GM12873 (cell line): ENCODE data around the gene VAV1.

Source experiments
- TF ChIP-seq, protein P1 (sequence below): IDR thresholded peaks from 2 replicates; pipeline ENCODE4 v1.5.1; 2012; ENCODE audit warnings: low read depth, mild to moderate bottlenecking, moderate library complexity, low read length, control low read depth; ENCODE audit not compliant: insufficient read depth; ENCODE audit errors: missing control alignments

VAV1 gene

DNA sequence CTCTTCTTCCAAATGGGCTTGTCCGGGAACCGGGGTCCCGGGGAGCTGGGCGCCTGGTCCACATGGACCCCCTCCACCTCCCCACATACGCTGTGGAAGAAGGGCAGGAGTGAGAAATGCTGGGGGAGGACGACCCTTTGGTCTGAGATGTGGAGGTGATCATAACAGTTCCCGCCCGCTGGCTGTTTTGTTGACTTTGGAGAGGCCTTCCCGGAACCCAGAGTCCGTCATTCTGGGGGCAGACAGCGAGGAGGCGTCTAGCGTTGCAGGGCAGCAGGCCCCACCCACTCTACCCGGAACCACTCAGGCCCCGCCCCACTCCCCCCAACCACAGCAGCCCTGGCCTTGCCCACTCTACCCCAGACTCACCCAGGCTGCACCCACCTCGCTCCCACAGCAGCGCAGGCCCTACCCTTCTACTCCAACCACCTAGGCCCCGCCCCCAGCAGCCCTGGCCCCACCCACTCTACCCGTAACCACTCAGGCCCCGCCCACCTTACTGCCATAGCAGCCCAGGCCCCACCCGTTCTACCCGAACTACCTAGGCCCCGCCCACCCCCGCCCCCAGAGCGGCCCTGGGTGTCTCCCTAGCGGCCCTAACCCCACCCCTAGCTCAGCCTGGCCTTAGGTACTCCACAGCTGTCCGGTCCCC is 42.2 kb upstream of the VAV1 start:
- TF ChIP-seq, protein P1, sequence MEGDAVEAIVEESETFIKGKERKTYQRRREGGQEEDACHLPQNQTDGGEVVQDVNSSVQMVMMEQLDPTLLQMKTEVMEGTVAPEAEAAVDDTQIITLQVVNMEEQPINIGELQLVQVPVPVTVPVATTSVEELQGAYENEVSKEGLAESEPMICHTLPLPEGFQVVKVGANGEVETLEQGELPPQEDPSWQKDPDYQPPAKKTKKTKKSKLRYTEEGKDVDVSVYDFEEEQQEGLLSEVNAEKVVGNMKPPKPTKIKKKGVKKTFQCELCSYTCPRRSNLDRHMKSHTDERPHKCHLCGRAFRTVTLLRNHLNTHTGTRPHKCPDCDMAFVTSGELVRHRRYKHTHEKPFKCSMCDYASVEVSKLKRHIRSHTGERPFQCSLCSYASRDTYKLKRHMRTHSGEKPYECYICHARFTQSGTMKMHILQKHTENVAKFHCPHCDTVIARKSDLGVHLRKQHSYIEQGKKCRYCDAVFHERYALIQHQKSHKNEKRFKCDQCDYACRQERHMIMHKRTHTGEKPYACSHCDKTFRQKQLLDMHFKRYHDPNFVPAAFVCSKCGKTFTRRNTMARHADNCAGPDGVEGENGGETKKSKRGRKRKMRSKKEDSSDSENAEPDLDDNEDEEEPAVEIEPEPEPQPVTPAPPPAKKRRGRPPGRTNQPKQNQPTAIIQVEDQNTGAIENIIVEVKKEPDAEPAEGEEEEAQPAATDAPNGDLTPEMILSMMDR = no peak

DNA sequence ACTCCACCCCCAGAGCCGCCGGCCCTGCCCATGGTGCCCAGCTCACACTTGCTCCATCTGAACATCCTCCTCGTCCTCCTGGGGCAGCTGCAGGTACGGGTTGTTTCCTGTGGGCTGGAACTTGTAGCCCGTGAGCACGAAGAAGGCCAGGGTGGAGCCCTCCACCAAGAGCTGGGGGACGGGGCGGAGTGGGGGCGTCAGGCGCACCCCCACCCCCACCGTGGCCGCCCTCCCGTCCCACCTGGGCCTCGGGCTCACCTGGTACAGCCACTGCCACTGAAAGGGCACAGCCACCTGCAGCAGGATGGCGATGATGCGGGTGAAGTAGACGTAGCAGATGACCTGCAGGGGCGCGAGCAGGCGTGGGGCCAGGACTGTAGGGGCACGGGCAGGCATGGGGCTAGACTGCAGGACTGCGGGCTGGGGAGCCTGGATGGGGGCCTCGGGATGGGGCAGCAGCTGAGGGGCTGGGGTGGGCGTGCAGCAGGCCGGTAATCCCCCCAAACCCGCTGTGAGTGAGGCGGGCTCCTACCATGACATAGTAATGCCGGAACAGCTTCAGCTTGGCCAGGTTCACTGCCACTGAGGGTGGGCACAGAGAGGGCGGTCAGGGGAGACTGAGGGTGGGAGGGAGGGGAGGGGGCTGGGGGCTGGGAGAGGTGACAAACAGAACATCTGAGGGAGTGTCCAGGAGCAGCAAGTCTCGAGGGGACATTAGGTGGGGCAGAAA is 41.4 kb upstream of the VAV1 start:
- TF ChIP-seq, protein P1 = no peak

- TF ChIP-seq, protein P1 = no peak
These were observed 40.7 kb upstream of the VAV1 start for GRCh38 chr19:6731822-6732221.

DNA sequence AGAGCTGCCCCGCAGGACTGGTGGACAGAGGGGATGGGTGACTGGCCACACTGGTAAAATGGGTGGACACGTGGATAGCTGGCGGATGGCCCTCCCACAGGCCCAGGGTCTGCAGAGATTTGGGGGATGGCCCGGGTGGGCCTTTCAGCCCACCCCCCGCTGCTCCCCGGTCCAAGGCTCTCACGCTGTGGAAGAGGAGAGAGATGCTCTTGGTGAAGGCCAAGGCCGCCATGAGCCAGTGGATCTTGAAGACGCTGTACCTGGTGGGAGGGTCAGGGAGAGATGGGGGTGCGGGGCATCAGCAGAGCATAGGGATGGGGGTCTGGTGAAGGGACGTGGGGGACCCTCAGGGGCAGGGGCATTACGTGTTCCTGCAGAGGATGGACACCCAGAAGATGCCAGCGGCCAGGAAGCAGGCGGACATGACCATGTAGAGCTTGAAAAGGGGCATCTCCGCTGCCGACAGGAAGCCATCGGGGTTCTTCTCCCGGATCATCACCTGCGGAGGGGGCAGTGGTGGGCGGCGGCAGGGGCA is 39.6 kb upstream of the VAV1 start:
- TF ChIP-seq, protein P1 = no peak

DNA sequence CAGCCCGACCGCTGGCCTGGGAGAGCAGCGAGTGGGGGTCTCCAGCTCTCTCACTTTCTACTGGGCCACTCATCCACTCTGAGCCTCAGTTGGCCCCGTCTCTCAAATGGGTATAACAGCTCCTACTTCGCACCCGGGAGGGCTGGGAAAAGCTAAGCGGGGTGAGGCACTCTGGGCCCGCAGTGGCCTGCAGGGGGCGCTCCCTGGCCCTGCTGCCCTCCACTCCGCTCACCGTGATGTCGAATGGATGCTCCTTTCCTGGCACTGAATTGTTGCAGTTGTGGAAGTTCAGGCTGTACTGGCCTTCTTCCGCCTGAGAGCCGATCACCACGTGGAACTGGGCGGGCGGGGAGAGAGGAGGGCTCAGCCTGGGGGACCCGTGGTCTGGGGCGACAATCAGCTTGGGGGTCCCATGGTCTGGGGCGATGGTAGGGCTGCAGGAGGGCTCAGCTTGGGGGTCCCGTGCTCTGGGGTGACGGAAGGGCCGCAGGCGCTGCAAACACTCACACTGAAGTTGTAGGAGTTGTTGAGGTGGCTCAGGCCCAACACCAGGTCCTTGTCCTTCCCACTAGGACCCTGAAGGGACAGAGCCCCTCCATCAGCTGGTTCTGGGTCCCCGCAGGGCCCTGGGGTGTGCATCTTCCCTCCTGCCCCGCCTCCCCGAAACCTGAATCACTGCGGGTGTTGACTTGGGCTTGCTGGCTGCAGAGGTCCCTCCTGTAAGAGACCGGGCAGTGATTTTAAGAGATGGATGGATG is 39.0 kb upstream of the VAV1 start:
- TF ChIP-seq, protein P1 = peak; percentile 24

- TF ChIP-seq, protein P1 = no peak
These were observed 38.3 kb upstream of the VAV1 start for GRCh38 chr19:6734096-6734696.
